Pancreas (tissue), 10 donors: Measurements from ENCODE around the gene CTPS2. TPM values are rescaled to one million over a fixed set of nuclear protein-coding genes. Genes with fewer than 3 reads are reported as not detected.

Experiments used
- ATAC-seq, 4 donors: fragments of 200-7000 bp; cut with Tn5 transposase; one replicate each; pipeline versions ENCODE4 v1.8.0 to v1.9.1; 2020; ENCODE audit warnings: mild to moderate bottlenecking in 4 of 4, moderate library complexity in 4 of 4
- DNase-seq, 6 donors: peaks; one replicate each; pipeline ENCODE4 v3.0.0-alpha.2; 2020
- FAIRE-seq: peaks from 2 replicates; lab custom pipeline; 2012; peaks lifted over from hg19 to GRCh38; lab: Jason Lieb, UNC
- H3K27ac ChIP-seq, 4 donors: fragments of 200-600 bp; sonication (generic); 1 replicate in 3 of 4; 2 replicates in 1 of 4; pipeline versions ENCODE4 v1.5.0 to v1.8.0; 2020
- H3K27me3 ChIP-seq, 4 donors: fragments of 200-600 bp; one replicate each; pipeline ENCODE4 v1.8.0; 2021
- H3K36me3 ChIP-seq, 3 donors: fragments of 200-600 bp; sonication (generic) in 1 of 3; one replicate each; pipeline versions ENCODE4 v1.5.0 to v1.8.0; 2020 to 2021
- H3K4me1 ChIP-seq, 3 donors: fragments of 200-600 bp; one replicate each; pipeline ENCODE4 v1.8.0; 2021
- H3K4me3 ChIP-seq, 4 donors: fragments of 200-600 bp; sonication (generic) in 2 of 4; one replicate each; pipeline versions ENCODE4 v1.5.0 to v1.8.0; 2020 to 2021
- H3K9me3 ChIP-seq, 4 donors: fragments of 200-600 bp; one replicate each; pipeline ENCODE4 v1.8.0; 2021
- WGBS, 2 donors: extraction: QIAGEN DNeasy Blood & Tissue Kit; methylation state at CpG; one replicate each; pipeline ENCODE4 v1.1.7; 2013; 5-methylcytosine and 5-hydroxymethylcytosine counted together
- intact Hi-C, 3 donors: fragments of 100-400 bp; cut with DNase I; formaldehyde crosslinking; loops; one replicate each; pipeline versions ENCODE4 v1.11.1 to v1.14.2; 2022
- polyA plus RNA-seq, 2 donors: library from polyadenylated mRNA; stranded (reverse); fragments of 200-250 nt; gene quantifications; one replicate each; pipeline ENCODE4 v1.2.3, GENCODE V29; 2013
- total RNA-seq, 6 donors: library from RNA; stranded (reverse); fragmentation: NEBNext Ultra II Directional in 4 of 6; extraction: Animal tissue kit (Norgen Biotek cat#: 25700) in 4 of 6; gene quantifications; one replicate each; pipeline versions ENCODE4 v1.2.1 to v1.2.4, GENCODE V29; 2021 to 2023
- TF ChIP-seq, protein P1 (sequence below), 4 donors: fragments of 200-600 bp; sonication (generic) in 3 of 4; IDR thresholded peaks; one replicate each; pipeline versions ENCODE4 v1.5.0 to v1.8.0; 2021; ENCODE audit warnings: antibody characterized with exemption in 4 of 4
- donor health status: healthy with polysubstance abuse.
- donor health status: DM: no; HTN: no; CAD: no; lungs with moderate emphysema.
- donor health status: DM: no; HTN: no; CAD: no.
- donor health status: control.
- donor health status: control.
- donor health status: Bipolar disorder and iron deficiency.
- donor health status: DM: yes; HTN: yes; CAD: no.
- donor health status: DM: no; HTN: no; CAD: no.
- donor health status: DM: no; HTN: no; CAD: no.
- donor health status: DM: yes; HTN: yes; CAD: no.

Gene CTPS2
- total and polyA plus RNA-seq, 8 donors = 5.7 to 13.3 (median 8.8) TPM

DNA sequence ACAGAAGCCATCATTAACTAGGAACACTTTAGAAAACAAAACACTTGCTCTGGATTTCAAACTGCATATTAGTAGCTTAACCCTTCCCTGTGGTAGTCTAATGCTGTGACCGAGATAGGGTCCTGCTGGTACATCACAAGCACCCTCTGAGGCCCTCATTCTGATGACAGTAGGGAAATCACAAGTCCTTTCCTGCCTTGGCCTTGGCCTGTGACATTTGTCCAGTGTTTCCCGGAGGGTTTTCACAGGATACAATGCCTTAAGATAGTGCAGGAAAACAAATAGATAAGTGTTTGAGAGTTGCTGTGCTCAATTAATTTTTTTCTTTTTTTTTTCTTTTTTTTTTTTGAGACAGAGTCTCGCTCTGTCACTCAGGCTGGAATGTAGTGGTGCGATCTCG is 36.0 kb upstream of the CTPS2 start:
- FAIRE-seq (no peak), DNase-seq (no peak), ATAC-seq (no peak)
- intact Hi-C loops = no loop called here
- TF ChIP-seq, protein P1, sequence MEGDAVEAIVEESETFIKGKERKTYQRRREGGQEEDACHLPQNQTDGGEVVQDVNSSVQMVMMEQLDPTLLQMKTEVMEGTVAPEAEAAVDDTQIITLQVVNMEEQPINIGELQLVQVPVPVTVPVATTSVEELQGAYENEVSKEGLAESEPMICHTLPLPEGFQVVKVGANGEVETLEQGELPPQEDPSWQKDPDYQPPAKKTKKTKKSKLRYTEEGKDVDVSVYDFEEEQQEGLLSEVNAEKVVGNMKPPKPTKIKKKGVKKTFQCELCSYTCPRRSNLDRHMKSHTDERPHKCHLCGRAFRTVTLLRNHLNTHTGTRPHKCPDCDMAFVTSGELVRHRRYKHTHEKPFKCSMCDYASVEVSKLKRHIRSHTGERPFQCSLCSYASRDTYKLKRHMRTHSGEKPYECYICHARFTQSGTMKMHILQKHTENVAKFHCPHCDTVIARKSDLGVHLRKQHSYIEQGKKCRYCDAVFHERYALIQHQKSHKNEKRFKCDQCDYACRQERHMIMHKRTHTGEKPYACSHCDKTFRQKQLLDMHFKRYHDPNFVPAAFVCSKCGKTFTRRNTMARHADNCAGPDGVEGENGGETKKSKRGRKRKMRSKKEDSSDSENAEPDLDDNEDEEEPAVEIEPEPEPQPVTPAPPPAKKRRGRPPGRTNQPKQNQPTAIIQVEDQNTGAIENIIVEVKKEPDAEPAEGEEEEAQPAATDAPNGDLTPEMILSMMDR (IDR thresholded peaks at IDR 0.05) = no peak
- 85 to 91% methylated on average over 5 of the region's 5 CpGs for WGBS, 2 donors
- no peaks in the 10 kb centered on the region for H3K27me3 ChIP-seq
- no peaks in the 10 kb centered on the region for H3K9me3 ChIP-seq
- H3K4me3 ChIP-seq = no peak overlapping the region
- H3K27ac ChIP-seq = no peak overlapping the region
- H3K4me1 ChIP-seq = no peaks in the 10 kb centered on the region
- H3K36me3 ChIP-seq = peaks cover 3 to 47% (median 6%) of the 10 kb centered on the region in 3 donors

DNA sequence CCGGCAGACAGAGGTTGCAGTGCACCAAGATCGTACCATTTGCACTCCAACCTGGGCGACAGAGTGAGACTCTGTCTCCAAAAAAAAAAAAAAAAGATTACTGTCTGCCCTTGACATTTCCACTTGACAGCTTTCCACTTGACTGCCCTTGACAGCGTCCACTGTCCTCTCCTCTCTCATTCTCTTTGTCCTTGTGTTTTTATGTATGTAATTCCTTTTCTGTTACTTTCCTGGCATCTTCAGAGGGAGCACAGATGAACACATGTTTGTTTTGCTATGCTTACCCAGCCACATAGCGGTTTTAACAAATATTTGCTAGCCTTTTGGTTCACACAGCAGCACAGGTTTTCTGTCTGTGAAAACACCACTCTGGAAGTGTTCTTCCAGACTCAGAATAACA is 33.2 kb upstream of the CTPS2 start:
- intact Hi-C loops = no loop called here
- WGBS, 2 donors = 65 to 81% methylated on average over 5 of the region's 5 CpGs
- no peak overlapping the region for H3K4me3 ChIP-seq
- no peak overlapping the region for H3K27ac ChIP-seq
- DNase-seq = no peak
- no peaks in the 10 kb centered on the region for H3K4me1 ChIP-seq
- peaks cover 3 to 67% (median 6%) of the 10 kb centered on the region in 3 donors for H3K36me3 ChIP-seq
- TF ChIP-seq, protein P1 (IDR thresholded peaks at IDR 0.05) = no peak
- no peaks in the 10 kb centered on the region for H3K9me3 ChIP-seq
- no peak for FAIRE-seq
- peak in 2 of 4 donors; percentile 38 for ATAC-seq
- no peaks in the 10 kb centered on the region for H3K27me3 ChIP-seq

DNA sequence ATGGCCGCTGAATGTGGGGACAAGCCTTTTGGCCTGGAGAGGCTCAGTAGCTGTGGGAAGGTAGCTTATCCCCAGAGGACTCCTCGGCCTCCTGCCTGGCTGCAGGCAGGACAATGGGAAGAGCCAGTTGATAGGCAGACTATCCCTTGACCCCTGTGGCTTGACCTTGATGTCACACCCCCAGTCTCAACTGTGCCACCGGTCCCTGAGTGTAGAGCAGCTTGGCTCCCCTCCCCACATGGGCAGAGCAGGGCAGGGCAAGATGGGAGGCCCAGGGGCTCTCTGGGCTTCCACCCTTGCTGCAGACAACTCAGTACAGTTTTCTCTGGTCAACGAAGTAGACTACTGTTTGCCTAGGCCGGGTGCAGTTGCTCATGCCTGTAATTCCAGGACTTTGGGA is 32.6 kb upstream of the CTPS2 start:
- ATAC-seq (no peak), FAIRE-seq (no peak), DNase-seq (no peak)
- intact Hi-C loops = no loop called here
- H3K4me1 ChIP-seq = no peaks in the 10 kb centered on the region
- no peak overlapping the region for H3K4me3 ChIP-seq
- H3K9me3 ChIP-seq = no peaks in the 10 kb centered on the region
- no peaks in the 10 kb centered on the region for H3K27me3 ChIP-seq
- peaks cover 3 to 62% (median 6%) of the 10 kb centered on the region in 3 donors for H3K36me3 ChIP-seq
- no peak overlapping the region for H3K27ac ChIP-seq
- TF ChIP-seq, protein P1 (IDR thresholded peaks at IDR 0.05) = no peak
- 78 to 90% methylated on average over 5 of the region's 5 CpGs for WGBS, 2 donors

DNA sequence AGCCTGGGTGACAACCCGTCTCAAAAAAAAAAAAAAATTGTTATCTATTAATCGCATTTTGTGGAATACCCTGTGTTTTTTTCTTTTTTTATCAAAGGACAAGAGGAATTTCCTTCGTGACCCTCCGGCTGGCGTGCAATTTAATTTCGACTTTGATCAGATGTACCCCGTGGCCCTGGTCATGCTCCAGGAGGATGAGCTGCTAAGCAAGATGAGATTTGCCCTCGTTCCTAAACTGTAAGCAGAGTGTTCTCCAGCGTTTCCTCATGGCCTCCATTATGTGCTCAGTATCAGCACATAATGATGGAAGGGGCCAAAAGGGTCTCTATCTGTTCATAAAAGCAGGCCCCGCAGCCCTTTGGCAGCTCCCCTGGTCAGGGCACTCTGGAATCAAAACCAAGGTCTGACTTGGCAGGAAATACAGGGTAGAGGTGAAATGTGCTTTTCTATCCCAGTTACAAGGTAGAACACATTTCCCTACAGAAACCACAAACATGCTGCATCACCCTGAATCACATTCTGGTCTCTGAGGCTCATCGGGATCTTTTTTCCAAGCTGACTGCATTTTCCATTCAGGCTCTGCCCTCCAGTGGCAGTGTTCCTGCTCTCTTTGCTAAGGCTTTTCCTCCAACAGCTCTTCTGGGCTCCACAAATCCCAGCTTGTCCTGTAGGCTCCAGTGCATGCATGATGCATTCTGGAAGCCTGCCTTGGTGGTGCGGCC is 31.3 kb upstream of the CTPS2 start:
- WGBS, 2 donors = 93 to 95% methylated on average over 12 of the region's 12 CpGs
- Histone ChIP-seq H3K27ac (no peak overlapping the region), H3K4me3 (no peak overlapping the region), H3K36me3 (peaks cover 3 to 54% (median 3%) of the 10 kb centered on the region in 3 donors), H3K27me3 (no peaks in the 10 kb centered on the region), H3K4me1 (no peaks in the 10 kb centered on the region), H3K9me3 (no peaks in the 10 kb centered on the region)
- ATAC-seq = no peak
- no peak for FAIRE-seq
- TF ChIP-seq, protein P1 (IDR thresholded peaks at IDR 0.05) = no peak
- intact Hi-C loops = no loop called here
- no peak for DNase-seq

DNA sequence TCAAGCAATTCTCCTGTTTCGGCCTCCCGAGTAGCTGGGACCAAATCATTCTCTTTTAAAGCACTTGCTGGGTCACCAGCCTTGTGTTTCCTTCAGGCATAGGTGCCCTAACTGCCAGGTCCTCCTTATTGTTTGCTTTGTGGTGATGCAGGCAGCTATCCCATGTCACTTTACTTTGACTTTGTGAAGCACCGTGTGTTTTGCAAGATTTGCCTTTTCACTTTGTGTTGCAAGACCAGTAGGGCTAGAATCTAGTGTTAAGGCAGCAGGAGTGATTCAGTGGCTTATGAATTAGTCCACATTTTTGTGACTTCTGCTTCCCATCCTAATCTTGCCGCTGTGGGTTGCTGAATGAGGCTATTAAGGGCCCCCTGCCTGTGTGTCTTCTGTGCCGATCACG is 27.1 kb upstream of the CTPS2 start:
- Histone ChIP-seq H3K36me3 (peaks cover 3 to 60% (median 16%) of the 10 kb centered on the region in 3 donors), H3K4me3 (no peak overlapping the region), H3K27ac (no peak overlapping the region), H3K4me1 (no peaks in the 10 kb centered on the region), H3K9me3 (no peaks in the 10 kb centered on the region), H3K27me3 (no peaks in the 10 kb centered on the region)
- TF ChIP-seq, protein P1 (IDR thresholded peaks at IDR 0.05) = no peak
- DNase-seq (no peak), FAIRE-seq (no peak), ATAC-seq (no peak)
- WGBS, 2 donors = 71 to 75% methylated on average over 6 of the region's 6 CpGs
- intact Hi-C loops = no loop called here
